ENCODE results near the gene MXRA5. TPM values are rescaled to one million over a fixed set of nuclear protein-coding genes. Genes with fewer than 3 reads are reported as not detected.
"Not testable (repeated sequence)": the region's sequence is repeated elsewhere in the genome, so short reads cannot be mapped to it uniquely, and the experiment has no call there.

The MXRA5 gene
- total RNA-seq, 4 donors from 2014 or later, result 0.02 to 0.26 TPM; not detected in 2

GRCh38 chrX:3286196-3286945, 60.1 kb downstream of the MXRA5 start:
- no peaks in the 10 kb centered on the region for H3K4me1 ChIP-seq
- no peak for ATAC-seq

DNA sequence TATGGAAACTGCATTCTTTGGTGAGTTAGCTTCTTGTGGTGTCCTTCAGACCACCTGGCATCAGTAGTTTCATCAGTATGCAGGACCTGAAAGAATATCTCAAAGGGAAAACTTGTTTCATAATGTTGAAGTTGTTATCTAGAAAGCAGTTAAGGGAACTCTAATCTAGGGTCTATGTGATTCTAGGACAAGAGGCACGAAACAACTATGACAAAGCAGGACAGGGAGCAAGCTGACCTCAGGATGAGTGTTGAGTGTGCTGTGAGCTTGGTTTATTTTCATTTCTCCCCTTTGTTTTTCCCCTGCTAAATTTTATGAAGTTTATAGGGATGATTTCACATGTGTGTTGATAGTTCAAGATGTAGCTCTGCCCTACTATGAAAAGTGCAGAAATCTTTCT, 65.7 kb downstream of the MXRA5 start:
- no peaks in the 10 kb centered on the region for H3K27me3 ChIP-seq
- H3K36me3 ChIP-seq, result no peaks in the 10 kb centered on the region
- in situ Hi-C loops (cut with MboI; ENCODE audit: low sequenced_read_pairs in 4 of 4) (no loop called here), intact Hi-C loops (cut with DNase I; ENCODE audit: low total_unique reads) (no loop called here)
- H3K4me3 ChIP-seq, result no peak overlapping the region
- no peak overlapping the region for H3K27ac ChIP-seq
- no peak for ATAC-seq
- TF ChIP-seq, protein P1, sequence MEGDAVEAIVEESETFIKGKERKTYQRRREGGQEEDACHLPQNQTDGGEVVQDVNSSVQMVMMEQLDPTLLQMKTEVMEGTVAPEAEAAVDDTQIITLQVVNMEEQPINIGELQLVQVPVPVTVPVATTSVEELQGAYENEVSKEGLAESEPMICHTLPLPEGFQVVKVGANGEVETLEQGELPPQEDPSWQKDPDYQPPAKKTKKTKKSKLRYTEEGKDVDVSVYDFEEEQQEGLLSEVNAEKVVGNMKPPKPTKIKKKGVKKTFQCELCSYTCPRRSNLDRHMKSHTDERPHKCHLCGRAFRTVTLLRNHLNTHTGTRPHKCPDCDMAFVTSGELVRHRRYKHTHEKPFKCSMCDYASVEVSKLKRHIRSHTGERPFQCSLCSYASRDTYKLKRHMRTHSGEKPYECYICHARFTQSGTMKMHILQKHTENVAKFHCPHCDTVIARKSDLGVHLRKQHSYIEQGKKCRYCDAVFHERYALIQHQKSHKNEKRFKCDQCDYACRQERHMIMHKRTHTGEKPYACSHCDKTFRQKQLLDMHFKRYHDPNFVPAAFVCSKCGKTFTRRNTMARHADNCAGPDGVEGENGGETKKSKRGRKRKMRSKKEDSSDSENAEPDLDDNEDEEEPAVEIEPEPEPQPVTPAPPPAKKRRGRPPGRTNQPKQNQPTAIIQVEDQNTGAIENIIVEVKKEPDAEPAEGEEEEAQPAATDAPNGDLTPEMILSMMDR (IDR thresholded peaks at IDR 0.05 in 4 of 5, conservative IDR thresholded peaks at IDR 0.05 in 1 of 5), result no peak
- TF ChIP-seq POLR2A (IDR thresholded peaks at IDR 0.05), result no peak
- no peaks in the 10 kb centered on the region for H3K4me1 ChIP-seq
- H3K9me3 ChIP-seq, result no peaks in the 10 kb centered on the region
- no peak for DNase-seq

More at GRCh38 chrX:3286196-3286945, 60.1 kb downstream of the MXRA5 start:
- intact Hi-C loops (cut with DNase I; ENCODE audit: low total_unique reads), result no loop called here
- Histone ChIP-seq H3K4me3 (no peak overlapping the region), H3K27me3 (no peaks in the 10 kb centered on the region), H3K9me3 (no peaks in the 10 kb centered on the region), H3K36me3 (no peaks in the 10 kb centered on the region), H3K27ac (no peak overlapping the region)
- in situ Hi-C loops (cut with MboI; ENCODE audit: low sequenced_read_pairs in 4 of 4), result no loop called here
- no peak for TF ChIP-seq POLR2A (IDR thresholded peaks at IDR 0.05)
- TF ChIP-seq, protein P1 (IDR thresholded peaks at IDR 0.05 in 4 of 5, conservative IDR thresholded peaks at IDR 0.05 in 1 of 5), result no peak
- DNase-seq, result no peak

GRCh38 chrX:3273668-3274067, 72.8 kb downstream of the MXRA5 start:
- in situ Hi-C loops (cut with MboI; ENCODE audit: low sequenced_read_pairs in 4 of 4); ATAC-seq; H3K27ac ChIP-seq; H3K27me3 ChIP-seq; intact Hi-C loops (cut with DNase I; ENCODE audit: low total_unique reads); H3K4me3 ChIP-seq; H3K4me1 ChIP-seq; H3K36me3 ChIP-seq; DNase-seq; H3K9me3 ChIP-seq: not testable (repeated sequence)

DNA sequence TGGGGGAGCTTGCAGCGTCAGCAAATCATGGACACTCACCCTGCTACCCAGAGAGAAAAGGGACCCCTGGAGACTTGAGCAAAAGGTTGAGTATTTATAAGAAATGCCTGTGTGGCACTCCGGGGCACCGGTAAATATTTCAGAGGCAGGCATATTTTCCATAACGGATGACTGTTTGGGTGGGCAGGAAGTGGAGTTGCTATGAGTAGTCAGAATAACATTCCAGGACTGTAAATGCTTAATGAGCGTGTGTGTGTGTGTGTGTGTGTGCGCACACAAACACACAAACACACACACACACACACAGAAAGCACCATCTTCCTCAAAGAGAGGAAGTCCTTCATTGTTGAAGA, 74.6 kb downstream of the MXRA5 start:
- Histone ChIP-seq H3K36me3 (no peaks in the 10 kb centered on the region), H3K4me1 (no peaks in the 10 kb centered on the region), H3K9me3 (no peaks in the 10 kb centered on the region), H3K4me3 (no peak overlapping the region), H3K27ac (no peak overlapping the region), H3K27me3 (no peaks in the 10 kb centered on the region)
- TF ChIP-seq, protein P1 (IDR thresholded peaks at IDR 0.05 in 4 of 5, conservative IDR thresholded peaks at IDR 0.05 in 1 of 5), result no peak
- TF ChIP-seq POLR2A (IDR thresholded peaks at IDR 0.05), result no peak
- in situ Hi-C loops (cut with MboI; ENCODE audit: low sequenced_read_pairs in 4 of 4), result no loop called here
- intact Hi-C loops (cut with DNase I; ENCODE audit: low total_unique reads), result no loop called here
- no peak for ATAC-seq
- DNase-seq, result no peak

DNA sequence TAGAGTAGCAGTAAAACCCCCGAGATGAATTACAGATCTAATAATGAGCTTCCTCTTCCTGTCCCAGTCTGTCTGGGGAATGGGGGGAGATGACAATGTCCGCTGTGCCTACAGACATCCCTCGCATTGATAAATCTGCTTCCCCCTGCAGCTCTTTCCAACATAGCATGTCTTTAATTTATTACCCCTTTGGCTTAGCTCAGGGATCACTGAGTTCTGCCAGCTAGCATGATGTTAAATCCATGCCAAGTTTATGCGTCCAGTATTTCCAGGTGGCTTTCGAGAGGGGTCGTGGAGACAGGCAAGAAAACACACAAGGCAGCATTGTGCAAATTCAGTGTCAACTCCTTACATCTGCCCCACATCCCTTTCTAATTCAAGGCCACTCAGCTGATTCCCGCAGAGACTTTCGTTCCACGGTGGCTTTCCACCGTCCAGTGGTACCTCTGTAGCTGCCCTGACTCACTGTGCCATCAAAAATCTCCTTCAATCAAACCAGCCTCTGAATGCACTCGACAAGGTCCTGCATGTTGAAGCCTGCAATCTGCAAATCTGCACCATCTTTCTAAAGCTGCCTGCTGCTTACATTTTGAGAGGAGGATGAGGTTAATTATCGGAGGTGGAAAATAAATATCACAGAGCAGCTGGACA, 75.1 kb downstream of the MXRA5 start:
- ATAC-seq, result no peak
- Histone ChIP-seq H3K4me3 (no peak overlapping the region), H3K4me1 (no peaks in the 10 kb centered on the region), H3K27me3 (no peaks in the 10 kb centered on the region), H3K9me3 (no peaks in the 10 kb centered on the region), H3K36me3 (no peaks in the 10 kb centered on the region), H3K27ac (no peak overlapping the region)
- no peak for DNase-seq
- TF ChIP-seq POLR2A (IDR thresholded peaks at IDR 0.05), result no peak
- TF ChIP-seq, protein P1 (IDR thresholded peaks at IDR 0.05 in 4 of 5, conservative IDR thresholded peaks at IDR 0.05 in 1 of 5), result no peak
- in situ Hi-C loops (cut with MboI; ENCODE audit: low sequenced_read_pairs in 4 of 4), result no loop called here
- intact Hi-C loops (cut with DNase I; ENCODE audit: low total_unique reads), result no loop called here

Measured in gastrocnemius medialis (tissue), 4 donors.